Measurements from ENCODE around the gene PRR19. TPM values are rescaled to one million over a fixed set of nuclear protein-coding genes. Genes with fewer than 3 reads are reported as not detected.

PRR19 gene
- total RNA-seq, 4 donors from 2014 or later, result 0.27 to 0.45 TPM; not detected in 2

GRCh38 chr19:42349378-42350107 lies 47.6 kb downstream of the PRR19 start:
- H3K36me3 ChIP-seq, result peaks cover 6 to 7% of the 10 kb centered on the region in 2 donors
- H3K4me3 ChIP-seq (replicated peaks in 1 of 3), result no peak overlapping the region
- intact Hi-C loops (cut with DNase I), result no loop called here
- no peaks in the 10 kb centered on the region for H3K27me3 ChIP-seq
- no peaks in the 10 kb centered on the region for H3K9me3 ChIP-seq
- DNase-seq, result no peak
- 95 to 96% methylated on average over 14 of the region's 14 CpGs for WGBS, 2 donors
- H3K4me1 ChIP-seq, result no peaks in the 10 kb centered on the region
- H3K27ac ChIP-seq, result no peak overlapping the region
- TF ChIP-seq POLR2A (IDR thresholded peaks at IDR 0.05) (no peak), CTCF (IDR thresholded peaks at IDR 0.05) (no peak)

GRCh38 chr19:42350417-42350816 lies 48.5 kb downstream of the PRR19 start:
- H3K27ac ChIP-seq, result no peak overlapping the region
- no peaks in the 10 kb centered on the region for H3K27me3 ChIP-seq
- H3K4me3 ChIP-seq (replicated peaks in 1 of 3), result no peak overlapping the region
- intact Hi-C loops (cut with DNase I), result no loop called here
- H3K4me1 ChIP-seq, result no peaks in the 10 kb centered on the region
- WGBS, 2 donors, result 100% methylated on average over 1 to 3 of the region's 3 CpGs
- H3K9me3 ChIP-seq, result no peaks in the 10 kb centered on the region
- TF ChIP-seq CTCF (IDR thresholded peaks at IDR 0.05), result no peak
- no peaks in the 10 kb centered on the region for H3K36me3 ChIP-seq
- DNase-seq, result no peak

- intact Hi-C loops (cut with DNase I), result no loop called here
- H3K27me3 ChIP-seq, result no peaks in the 10 kb centered on the region
- 86 to 96% methylated on average over 11 to 15 of the region's 21 CpGs for WGBS, 2 donors
- no peak for TF ChIP-seq CTCF (IDR thresholded peaks at IDR 0.05)
- no peak for TF ChIP-seq POLR2A (IDR thresholded peaks at IDR 0.05)
- H3K4me3 ChIP-seq (replicated peaks in 1 of 3), result no peak overlapping the region
- H3K27ac ChIP-seq, result no peak overlapping the region
- no peaks in the 10 kb centered on the region for H3K4me1 ChIP-seq
- no peak for DNase-seq
- H3K36me3 ChIP-seq, result peaks cover 6 to 7% of the 10 kb centered on the region in 2 donors
- no peaks in the 10 kb centered on the region for H3K9me3 ChIP-seq
These were observed 49.3 kb downstream of the PRR19 start for GRCh38 chr19:42351079-42351735.

GRCh38 chr19:42352301-42353259 lies 50.6 kb downstream of the PRR19 start:
- TF ChIP-seq CTCF (IDR thresholded peaks at IDR 0.05) (no peak), POLR2A (IDR thresholded peaks at IDR 0.05) (no peak)
- no peaks in the 10 kb centered on the region for H3K27me3 ChIP-seq
- intact Hi-C loops (cut with DNase I), result no loop called here
- no peaks in the 10 kb centered on the region for H3K9me3 ChIP-seq
- H3K4me1 ChIP-seq, result no peaks in the 10 kb centered on the region
- H3K36me3 ChIP-seq, result peaks cover 18% of the 10 kb centered on the region in 2 donors
- H3K4me3 ChIP-seq (replicated peaks in 1 of 3), result no peak overlapping the region
- WGBS, 2 donors, result 91 to 96% methylated on average over 19 to 20 of the region's 31 CpGs
- H3K27ac ChIP-seq, result no peak overlapping the region
- no peak for DNase-seq
